Common myeloid progenitor, CD34-positive (primary cell): Measurements from ENCODE around the gene G6PC3.

Experiments used
- CTCF ChIA-PET: fragments of 350-600 bp; sonication (Branson Sonifier 250); formaldehyde crosslinking; loops from one replicate; lab custom pipeline; 2021; ENCODE audit warnings: antibody characterized with exemption; lab: Charles Lee
- POLR2A ChIA-PET: fragments of 350-600 bp; sonication (Branson Sonifier 250); formaldehyde crosslinking; loops from one replicate; lab custom pipeline; 2021; ENCODE audit warnings: antibody characterized with exemption; lab: Charles Lee
- DNase-seq, 3 donors: peaks; one replicate each; pipeline versions ENCODE4 v3.0.0 to v3.0.0-alpha.2; 2013
- H3K27ac ChIP-seq, 2 experiments: 1 replicate in 1 of 2; 2 replicates in 1 of 2; pipeline ENCODE4 v1.7.0; 2013; ENCODE audit warnings: inconsistent platforms in 2 of 2, low read length in 2 of 2, mild to moderate bottlenecking in 2 of 2, low read depth in 1 of 2, moderate library complexity in 1 of 2; ENCODE audit not compliant: severe bottlenecking in 2 of 2, insufficient read depth in 1 of 2, poor library complexity in 1 of 2
- H3K27me3 ChIP-seq, 5 experiments: replicated peaks in 2 of 5; 1 replicate in 3 of 5; 2 replicates in 2 of 5; pipeline versions ENCODE4 v1.6.1 to v1.7.0; 2013; ENCODE audit warnings: low read length in 4 of 5, mild to moderate bottlenecking in 2 of 5, moderate library complexity in 2 of 5, inconsistent platforms in 1 of 5; ENCODE audit not compliant: insufficient read depth in 5 of 5, control insufficient read depth in 4 of 5
- H3K36me3 ChIP-seq, 4 experiments: 1 replicate in 2 of 4; 2 replicates in 2 of 4; pipeline versions ENCODE4 v1.6.1 to v1.7.0; 2013; ENCODE audit warnings: low read length in 3 of 4, control low read depth in 1 of 4, mild to moderate bottlenecking in 1 of 4; ENCODE audit not compliant: control insufficient read depth in 4 of 4, insufficient read depth in 4 of 4
- H3K4me1 ChIP-seq, 4 experiments: 1 replicate in 3 of 4; 2 replicates in 1 of 4; pipeline versions ENCODE4 v1.6.1 to v1.7.1; 2013; ENCODE audit warnings: low read length in 3 of 4, mild to moderate bottlenecking in 3 of 4, control low read depth in 1 of 4, inconsistent platforms in 1 of 4, moderate library complexity in 1 of 4; ENCODE audit not compliant: control insufficient read depth in 4 of 4, insufficient read depth in 4 of 4; ENCODE audit errors: control extremely low read depth in 1 of 4
- H3K4me3 ChIP-seq, 7 experiments: 1 replicate in 4 of 7; 2 replicates in 3 of 7; pipeline versions ENCODE4 v1.5.1 to v1.7.0; 2013; ENCODE audit warnings: mild to moderate bottlenecking in 7 of 7, low read length in 6 of 7, moderate library complexity in 6 of 7, inconsistent platforms in 2 of 7, low read depth in 2 of 7, control low read depth in 1 of 7; ENCODE audit not compliant: insufficient read depth in 4 of 7, control insufficient read depth in 1 of 7; ENCODE audit errors: extremely low read depth in 1 of 7
- H3K9me3 ChIP-seq, 5 experiments: 1 replicate in 4 of 5; 2 replicates in 1 of 5; pipeline versions ENCODE4 v1.6.1 to v1.7.1; 2013; ENCODE audit warnings: low read length in 4 of 5, mild to moderate bottlenecking in 2 of 5, inconsistent platforms in 1 of 5, low read depth in 1 of 5, moderate library complexity in 1 of 5; ENCODE audit not compliant: control insufficient read depth in 4 of 5, insufficient read depth in 2 of 5; ENCODE audit errors: control extremely low read depth in 1 of 5
- WGBS: methylation state at CpG from one replicate; pipeline ENCODE4 v1.1.5; 2013; ENCODE audit not compliant: insufficient coverage; 5-methylcytosine and 5-hydroxymethylcytosine counted together

The G6PC3 gene

DNA sequence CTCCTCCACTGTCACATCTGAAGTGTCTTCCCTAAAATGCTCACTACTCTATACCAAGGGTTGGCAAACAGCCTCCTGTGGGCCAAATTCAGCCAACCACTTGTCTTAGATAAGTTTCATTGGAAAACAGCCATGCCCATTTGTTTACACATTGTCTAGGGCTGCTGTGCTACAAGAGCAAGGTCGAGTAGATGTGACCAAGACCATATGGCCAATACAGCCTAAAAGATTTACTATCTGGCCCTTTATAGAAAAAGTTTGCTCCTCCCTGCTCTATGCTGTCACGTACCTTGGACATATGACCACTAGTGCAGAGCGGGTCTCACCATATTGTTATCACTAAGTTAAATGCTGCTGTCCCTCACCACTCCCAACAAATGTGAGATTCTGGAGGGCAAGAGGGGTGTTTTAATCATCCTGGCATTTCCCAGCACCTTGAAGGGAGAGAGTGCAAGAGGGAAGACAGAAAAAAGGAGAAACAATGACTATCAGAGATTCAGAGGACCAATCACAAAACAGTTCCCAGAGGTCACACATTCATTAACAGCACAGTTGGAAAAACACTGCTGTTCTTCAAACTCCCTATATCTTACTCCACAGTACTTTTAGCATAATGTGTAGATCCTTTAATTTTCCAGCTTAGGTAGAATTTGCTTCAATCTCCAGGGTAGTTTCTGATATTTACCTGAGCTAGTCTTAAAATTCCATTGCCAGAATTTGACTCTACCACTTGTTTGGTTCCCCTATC, 17.2 kb upstream of the G6PC3 start:
- H3K27me3 ChIP-seq: no peaks in the 10 kb centered on the region
- H3K4me1 ChIP-seq: peaks cover 0 to 8% (median 2%) of the 10 kb centered on the region in 4 experiments
- POLR2A ChIA-PET: no interaction called here
- CTCF ChIA-PET: no interaction called here
- H3K9me3 ChIP-seq: no peaks in the 10 kb centered on the region
- peaks cover 14 to 64% (median 34%) of the 10 kb centered on the region in 4 experiments for H3K36me3 ChIP-seq
- H3K27ac ChIP-seq: no peak overlapping the region
- DNase-seq: peak in 1 of 3 donors; percentile 13
- H3K4me3 ChIP-seq: no peak overlapping the region
- 18% methylated on average over 1 of the region's 3 CpGs for WGBS

DNA sequence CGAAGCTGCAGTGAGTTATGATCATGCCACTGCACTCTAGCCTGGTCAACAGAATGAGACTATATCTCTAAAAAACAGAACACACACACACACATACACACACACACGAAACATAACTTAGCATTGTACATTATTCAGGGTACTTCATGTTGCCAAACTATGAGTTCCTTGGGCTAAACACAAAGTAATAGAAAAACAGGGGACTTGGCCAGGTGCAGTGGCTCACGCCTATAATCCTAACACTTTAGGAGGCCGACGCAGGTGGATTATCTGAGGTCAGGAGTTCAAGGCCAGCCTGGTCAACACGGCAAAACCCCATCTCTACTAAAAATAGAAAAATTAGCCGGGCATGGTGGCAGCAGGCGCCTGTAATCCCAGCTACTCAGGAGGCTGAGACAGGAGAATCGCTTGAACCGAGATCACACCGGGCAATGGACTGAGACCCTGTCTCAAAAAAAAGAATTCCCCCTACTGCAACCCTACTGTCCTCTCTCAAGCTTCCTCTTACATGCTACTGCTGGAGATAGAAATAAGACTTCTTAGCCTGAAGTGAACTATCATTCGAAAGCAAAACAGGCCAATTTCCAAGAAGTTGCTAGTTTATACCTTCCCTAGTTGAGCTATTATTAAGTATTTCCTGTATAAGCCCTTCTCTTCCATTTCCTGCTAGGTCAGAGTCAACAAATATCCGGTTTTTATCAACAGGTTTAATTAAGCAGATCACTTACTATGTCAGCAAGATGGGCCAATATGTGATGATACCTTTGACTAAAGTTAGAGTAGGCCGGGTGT, 11.2 kb upstream of the G6PC3 start:
- ChIA-PET CTCF (interaction anchor here (0.8 to 1.8 kb wide), 4 partner anchors 9 to 57 kb away, joined by 3 to 8 read pairs (median 4); no protein-coding TSS in a partner anchor), POLR2A (no interaction called here)
- no peak overlapping the region for H3K4me3 ChIP-seq
- no peak overlapping the region for H3K27ac ChIP-seq
- WGBS: 94% methylated on average over 5 of the region's 14 CpGs
- H3K9me3 ChIP-seq: no peaks in the 10 kb centered on the region
- H3K4me1 ChIP-seq: no peaks in the 10 kb centered on the region
- no peak for DNase-seq
- H3K27me3 ChIP-seq: no peaks in the 10 kb centered on the region
- peaks cover 3 to 65% (median 33%) of the 10 kb centered on the region in 4 experiments for H3K36me3 ChIP-seq

DNA sequence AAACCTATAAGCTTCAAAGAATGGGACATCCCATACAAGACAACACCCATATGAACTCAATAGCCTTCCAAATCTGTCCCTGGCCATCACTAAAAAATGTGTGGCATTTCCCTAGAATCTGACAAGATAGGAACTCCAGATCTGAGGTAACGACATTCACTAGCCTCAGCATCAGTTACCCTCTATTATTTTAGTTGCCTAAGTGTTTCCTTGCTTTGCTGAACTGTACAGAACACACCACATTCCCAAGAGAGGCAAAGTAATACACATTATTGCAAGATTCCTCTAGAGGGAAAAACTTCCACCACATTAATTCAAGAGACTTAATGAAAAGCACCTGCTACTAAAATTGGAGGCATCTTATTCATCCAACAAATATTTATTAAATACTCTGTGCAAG, 9.1 kb upstream of the G6PC3 start:
- no peak for DNase-seq
- Histone ChIP-seq H3K9me3 (no peaks in the 10 kb centered on the region), H3K27me3 (no peaks in the 10 kb centered on the region), H3K4me1 (peaks cover 4 to 11% (median 9%) of the 10 kb centered on the region in 4 experiments), H3K4me3 (no peak overlapping the region), H3K27ac (no peak overlapping the region), H3K36me3 (peaks cover 3 to 53% (median 27%) of the 10 kb centered on the region in 4 experiments)
- WGBS: 100% methylated on average over 1 of the region's 1 CpG
- POLR2A ChIA-PET: no interaction called here
- CTCF ChIA-PET: interaction anchor here (1.2 to 1.8 kb wide), 3 partner anchors 8 to 19 kb away, joined by 4 to 8 read pairs (median 5); no protein-coding TSS in a partner anchor

DNA sequence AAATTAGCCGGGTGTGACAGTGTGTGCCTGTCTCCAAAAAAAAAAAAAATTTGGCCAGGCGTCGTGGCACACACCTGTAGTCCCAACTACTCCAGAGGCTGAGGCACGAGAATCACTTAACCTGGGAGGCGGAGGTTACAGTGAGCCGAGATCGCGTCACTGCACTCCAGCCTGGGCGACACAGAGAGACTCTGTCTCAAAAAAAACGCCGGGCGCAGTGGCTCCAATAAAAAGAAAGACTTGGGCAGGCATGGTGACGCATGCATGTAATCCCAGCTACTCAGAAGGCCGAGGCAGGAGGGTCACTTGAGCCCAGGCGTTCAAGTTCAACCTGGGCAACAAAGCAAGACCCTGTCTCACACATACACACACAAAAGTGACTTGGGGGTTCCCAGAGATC, 7.7 kb upstream of the G6PC3 start:
- CTCF ChIA-PET: interaction anchor here (2.1 kb wide), 1 partner anchor 22 kb away, joined by 6 read pairs; no protein-coding TSS in a partner anchor

DNA sequence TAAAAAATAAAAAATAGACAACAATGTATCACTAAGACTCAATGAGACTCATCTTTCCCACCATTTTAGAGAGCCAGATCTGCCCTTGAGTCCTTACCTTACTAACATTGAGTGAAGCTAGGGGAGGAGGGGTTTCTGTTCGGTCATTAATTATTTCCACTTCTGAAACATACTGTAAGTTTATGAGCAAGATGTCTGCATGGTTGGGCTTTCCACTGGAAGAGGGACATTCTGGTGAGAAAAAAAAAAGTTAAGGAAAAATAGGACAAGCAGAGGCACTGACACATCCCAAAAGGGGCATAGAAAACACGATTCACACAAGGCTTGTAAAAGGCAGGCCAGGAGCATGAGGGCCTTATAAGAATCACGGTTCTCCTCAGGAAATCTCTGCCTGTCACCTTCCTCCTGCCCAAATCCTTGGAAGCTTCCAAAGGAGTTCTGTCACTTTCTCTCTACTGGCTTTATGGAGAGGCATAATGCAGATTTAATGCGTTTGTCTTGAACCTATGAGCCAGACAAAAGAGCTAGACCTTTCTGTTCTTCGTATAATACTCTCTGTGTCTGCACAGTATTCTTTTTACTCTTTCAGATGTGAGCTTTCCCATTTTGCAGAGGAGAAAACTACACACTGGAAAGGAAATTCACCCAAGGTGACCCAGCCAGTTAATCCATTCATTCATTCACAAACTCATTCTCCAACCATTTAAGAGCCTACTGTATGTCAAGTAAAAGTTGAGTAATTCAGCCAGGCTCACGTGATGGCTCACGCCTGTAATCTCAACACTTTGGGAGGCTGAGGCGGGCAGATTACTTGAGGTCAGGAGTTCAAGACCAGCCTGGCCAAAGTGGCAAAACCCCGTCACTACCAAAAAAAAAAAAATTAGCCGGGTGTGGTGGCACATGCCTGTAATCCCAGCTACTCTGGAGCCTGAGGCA, 6.6 kb upstream of the G6PC3 start:
- no peaks in the 10 kb centered on the region for H3K27me3 ChIP-seq
- peaks cover 8 to 24% (median 20%) of the 10 kb centered on the region in 4 experiments for H3K4me1 ChIP-seq
- no peak overlapping the region for H3K27ac ChIP-seq
- ChIA-PET CTCF (interaction anchor here (0.6 to 2.1 kb wide), 2 partner anchors 23 to 30 kb away, joined by 3 to 6 read pairs; no protein-coding TSS in a partner anchor), POLR2A (no interaction called here)
- no peak overlapping the region for H3K4me3 ChIP-seq
- no peaks in the 10 kb centered on the region for H3K9me3 ChIP-seq
- WGBS: 91% methylated on average over 8 of the region's 10 CpGs
- DNase-seq: no peak
- H3K36me3 ChIP-seq: peaks cover 3 to 42% (median 24%) of the 10 kb centered on the region in 4 experiments

More for the DNA sequence above, 7.7 kb upstream of the G6PC3 start:
- Histone ChIP-seq H3K4me3 (no peak overlapping the region), H3K4me1 (peaks cover 8 to 24% (median 20%) of the 10 kb centered on the region in 4 experiments), H3K27ac (no peak overlapping the region), H3K9me3 (no peaks in the 10 kb centered on the region), H3K36me3 (peaks cover 3 to 49% (median 26%) of the 10 kb centered on the region in 4 experiments), H3K27me3 (no peaks in the 10 kb centered on the region)
- POLR2A ChIA-PET: no interaction called here
- no peak for DNase-seq
- 95% methylated on average over 9 of the region's 15 CpGs for WGBS

DNA sequence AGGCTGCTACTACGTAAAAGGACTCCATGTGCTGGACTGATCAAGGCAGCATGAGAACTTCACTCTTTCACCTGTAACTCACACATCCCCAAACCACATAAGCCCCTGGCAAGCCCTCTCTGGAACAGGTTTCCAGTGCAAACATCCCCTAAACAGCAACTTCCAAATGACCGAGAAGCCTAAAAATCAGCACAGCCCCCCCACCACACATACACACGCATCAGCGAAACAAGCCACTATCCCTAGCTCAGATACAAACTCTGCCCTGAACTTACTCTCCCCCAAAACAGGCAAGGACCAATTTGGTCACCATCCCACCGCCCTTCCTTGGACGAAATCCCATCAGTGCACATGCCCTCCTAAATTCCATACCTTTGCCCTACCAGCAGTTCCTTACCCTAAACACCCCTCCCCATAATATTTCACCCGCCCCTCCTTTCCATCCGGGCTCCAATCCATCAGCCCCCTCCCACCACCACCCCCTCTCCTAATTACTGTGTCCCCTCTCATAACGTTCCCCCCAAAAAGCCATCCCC, 4.8 kb upstream of the G6PC3 start:
- ChIA-PET CTCF (interaction anchor here (0.6 kb wide), 1 partner anchor 393 kb away, joined by 4 read pairs; no protein-coding TSS in a partner anchor), POLR2A (interaction anchor here (0.7 to 1.8 kb wide), 3 partner anchors 9 to 259 kb away, joined by 3 to 4 read pairs (median 3); partner anchors contain the start of genes HDAC5 and SLC25A39)
- Histone ChIP-seq H3K36me3 (peaks cover 0 to 29% (median 16%) of the 10 kb centered on the region in 4 experiments), H3K4me1 (peaks cover 11 to 31% (median 28%) of the 10 kb centered on the region in 4 experiments), H3K9me3 (no peaks in the 10 kb centered on the region), H3K4me3 (peak overlapping the region; percentile 73 to 96 (median 79)), H3K27ac (peak overlapping the region; percentile 58 to 89), H3K27me3 (no peaks in the 10 kb centered on the region)
- WGBS: 4% methylated on average over 6 of the region's 9 CpGs
- peak; percentile 37 to 62 (median 61) for DNase-seq
